ENCODE results near the gene PKDREJ. TPM values are rescaled to one million over a fixed set of nuclear protein-coding genes. Genes with fewer than 3 reads are reported as not detected.

The PKDREJ gene
- total RNA-seq, 2 experiments from 2014 or later, result not detected

DNA sequence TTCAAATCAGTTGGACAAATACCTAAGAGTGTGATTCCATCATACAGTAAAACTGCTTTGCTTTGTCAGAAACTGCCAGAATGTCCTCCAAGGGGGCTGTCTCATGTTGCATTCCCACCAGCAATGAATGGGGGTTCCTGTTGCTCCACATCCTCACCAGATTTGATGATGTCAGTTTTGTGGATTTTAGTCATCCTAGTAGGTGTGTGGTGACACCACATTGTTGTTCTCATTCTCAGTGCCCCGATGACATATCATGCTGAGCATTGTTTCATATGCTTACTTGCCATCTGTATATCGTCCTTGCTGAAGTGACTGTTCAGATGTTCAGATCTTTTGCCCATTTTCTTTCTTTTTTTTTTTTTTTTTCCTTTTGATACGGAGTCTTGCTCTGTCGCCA is 50.1 kb downstream of the PKDREJ start:
- Mint-ChIP-seq H3K4me3 (no peak overlapping the region), H3K9me3 (ENCODE audit: low read depth) (peaks cover 26% of the 10 kb centered on the region), H3K4me1 (peaks cover 8% of the 10 kb centered on the region), H3K36me3 (peaks cover 66% of the 10 kb centered on the region), H3K27ac (no peak overlapping the region), H3K27me3 (no peaks in the 10 kb centered on the region)
- CTCF ChIA-PET, result no interaction called here
- ATAC-seq (peak; percentile 42), DNase-seq (no peak)

DNA sequence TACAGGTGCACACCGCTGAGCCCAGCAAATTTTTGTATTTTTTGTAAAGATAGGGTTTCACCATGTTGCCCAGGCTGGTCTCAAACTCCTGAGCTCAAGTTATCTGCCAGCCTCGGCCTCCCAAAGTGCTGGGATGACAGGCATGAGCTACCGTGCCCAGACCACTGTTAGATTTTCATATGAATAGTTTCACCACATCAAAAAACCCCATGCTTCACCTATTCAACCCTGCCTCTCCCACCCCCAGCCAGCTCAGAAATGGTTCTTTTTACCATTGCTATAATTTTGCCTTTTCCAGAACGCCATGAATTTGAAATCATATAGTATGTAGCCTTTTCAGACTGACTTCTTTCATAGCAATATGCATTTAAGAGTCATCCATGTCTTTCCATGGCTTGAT is 50.9 kb downstream of the PKDREJ start:
- H3K36me3 Mint-ChIP-seq, result peaks cover 67% of the 10 kb centered on the region
- CTCF ChIA-PET, result no interaction called here

DNA sequence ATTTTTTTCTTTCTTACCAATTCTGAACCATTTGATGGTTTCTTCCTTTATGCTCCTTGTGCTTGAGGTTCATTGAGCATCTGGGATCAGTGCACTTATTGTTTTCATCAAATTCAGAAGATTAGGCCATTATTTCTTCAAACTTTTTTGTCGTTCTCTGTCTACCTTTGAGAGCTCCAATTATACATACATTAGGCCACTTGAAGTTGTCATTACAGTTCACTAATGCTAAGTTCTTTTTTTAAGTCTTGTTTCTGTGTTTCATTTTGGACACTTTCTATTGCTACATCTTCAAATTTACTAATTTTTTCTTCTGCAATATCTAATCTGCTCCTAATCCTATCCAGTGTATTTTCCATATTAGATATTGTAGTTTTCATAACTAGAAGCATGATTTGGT is 53.9 kb downstream of the PKDREJ start:
- peaks cover 26% of the 10 kb centered on the region for H3K9me3 Mint-ChIP-seq (ENCODE audit: low read depth)
- H3K27ac Mint-ChIP-seq, result no peak overlapping the region
- no peaks in the 10 kb centered on the region for H3K27me3 Mint-ChIP-seq
- DNase-seq (no peak), ATAC-seq (no peak)
- H3K4me1 Mint-ChIP-seq, result peaks cover 8% of the 10 kb centered on the region
- peaks cover 61% of the 10 kb centered on the region for H3K36me3 Mint-ChIP-seq
- CTCF ChIA-PET, result no interaction called here
- no peak overlapping the region for H3K4me3 Mint-ChIP-seq

More for the DNA sequence above, 50.9 kb downstream of the PKDREJ start:
- no peak for ATAC-seq
- no peak for DNase-seq
- peaks cover 26% of the 10 kb centered on the region for H3K9me3 Mint-ChIP-seq (ENCODE audit: low read depth)
- no peak overlapping the region for H3K4me3 Mint-ChIP-seq
- no peak overlapping the region for H3K27ac Mint-ChIP-seq
- no peaks in the 10 kb centered on the region for H3K27me3 Mint-ChIP-seq
- H3K4me1 Mint-ChIP-seq, result peaks cover 8% of the 10 kb centered on the region

Other genes with a start within 250 kb of the PKDREJ start
- 10 to 100 TPM; 16.0 to 22.6 TPM for gene PPARA, start 112.8 kb downstream of the PKDREJ start, total RNA-seq
- 10 to 100 TPM; 11.0 to 11.1 TPM for gene CDPF1, start 13.1 kb downstream of the PKDREJ start, total RNA-seq
- 10 to 100 TPM; 35.3 to 37.1 TPM for gene TTC38, start 4.7 kb upstream of the PKDREJ start, total RNA-seq
- gene GTSE1, start 33.5 kb upstream of the PKDREJ start, total RNA-seq, result 100 to 1,000 TPM in 1 of 2 experiments, 10 to 100 TPM in 1; 91.9 to 101 TPM
- 10 to 100 TPM; 86.7 to 89.1 TPM for gene TRMU, start 72.4 kb upstream of the PKDREJ start, total RNA-seq